T-helper 17 cell (primary cell): ENCODE measurements around the gene RO60. TPM values are rescaled to one million over a fixed set of nuclear protein-coding genes. Genes with fewer than 3 reads are reported as not detected.

Experiments used
- ATAC-seq: fragments of 150-1000 bp; cut with Tn5 transposase; 2 replicates; pipeline ENCODE4 v1.10.0; 2021; ENCODE audit warnings: mild to moderate bottlenecking, moderate library complexity
- DNase-seq, 3 donors: peaks; one replicate each; pipeline versions ENCODE4 v3.0.0 to v3.0.0-alpha.2; 2020 to 2021
- H3K9me3 ChIP-seq: one replicate; pipeline ENCODE4 v1.7.0; 2013; ENCODE audit warnings: low read length, mild to moderate bottlenecking; ENCODE audit not compliant: control insufficient read depth, poor library complexity, severe bottlenecking
- H3K27ac Mint-ChIP-seq: one replicate; pipeline ENCODE4 v1.8.0; 2022; ENCODE audit warnings: mild to moderate bottlenecking, moderate library complexity, mixed read lengths
- H3K27me3 Mint-ChIP-seq: one replicate; pipeline ENCODE4 v1.8.0; 2022; ENCODE audit warnings: mixed read lengths
- H3K36me3 Mint-ChIP-seq: one replicate; pipeline ENCODE4 v1.8.0; 2022; ENCODE audit warnings: low read depth, mixed read lengths
- H3K4me1 Mint-ChIP-seq: one replicate; pipeline ENCODE4 v1.8.0; 2022; ENCODE audit warnings: mild to moderate bottlenecking, mixed read lengths
- H3K4me3 Mint-ChIP-seq: one replicate; pipeline ENCODE4 v1.8.0; 2022; ENCODE audit warnings: mild to moderate bottlenecking, moderate library complexity, mixed read lengths
- total RNA-seq, 4 donors: library from RNA in 2 of 4; stranded (reverse) in 2 of 4; gene quantifications; one replicate each; pipeline ENCODE4 v1.2.3 and lab custom pipeline; 2022 to 2026

RO60 gene
- total RNA-seq, 2 donors from 2014 or later, result 44.0 to 58.2 TPM

DNA sequence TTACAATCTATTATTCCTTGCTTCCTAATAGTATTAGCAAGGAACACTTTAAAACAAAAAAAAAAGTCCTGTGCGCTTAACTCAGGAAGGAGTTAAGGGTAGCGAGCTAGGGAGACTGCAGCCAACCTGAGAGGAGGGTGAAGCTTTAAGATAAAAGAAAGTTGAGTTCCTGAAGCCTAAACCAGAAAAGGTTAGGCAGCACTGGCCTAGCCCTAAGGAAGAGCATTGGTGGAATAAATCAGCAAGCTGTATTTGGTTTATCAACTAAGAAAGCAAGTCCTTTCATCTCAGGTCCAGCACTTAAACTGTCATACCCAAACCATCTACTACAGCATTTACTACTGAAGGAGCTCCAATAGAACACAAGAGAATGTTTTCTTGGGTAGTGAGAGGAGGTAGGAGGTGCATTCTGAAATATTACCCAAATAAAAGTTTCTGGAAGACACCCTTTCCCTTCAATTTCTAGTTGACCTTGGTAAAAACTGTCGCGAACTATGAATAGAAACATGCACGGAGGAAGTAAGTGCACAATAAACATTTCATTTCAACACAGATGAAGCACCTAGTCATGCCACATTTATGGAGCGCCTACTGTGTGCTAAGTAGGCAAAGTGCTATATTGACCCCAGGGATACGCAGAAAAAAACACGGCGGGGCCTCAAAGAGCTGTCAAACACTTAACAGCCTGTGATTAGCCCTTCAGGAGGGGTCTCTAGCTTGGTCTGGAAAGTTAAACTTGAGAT is 44.5 kb downstream of the RO60 start:
- peak overlapping the region; percentile 39 for H3K27ac Mint-ChIP-seq
- no peak for ATAC-seq

DNA sequence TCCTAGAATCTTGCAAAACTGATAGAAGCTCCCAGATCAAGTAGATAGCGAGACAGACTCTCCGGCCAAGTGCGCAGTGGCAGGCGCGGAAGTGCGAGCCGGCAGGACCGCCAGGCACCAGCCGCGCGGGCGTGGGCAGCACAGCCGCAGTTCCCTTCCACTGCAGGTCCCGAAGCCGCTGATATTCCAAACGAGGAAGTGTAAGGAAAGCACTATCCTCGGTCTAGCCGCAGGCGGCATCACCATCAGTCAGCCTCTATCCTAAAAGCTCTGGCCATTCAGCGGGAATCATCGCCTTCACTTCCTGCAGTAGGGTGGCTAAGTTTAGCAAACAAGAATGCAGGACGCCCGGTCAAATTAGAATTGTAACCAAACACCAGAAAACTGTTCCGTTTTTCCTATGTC is 45.1 kb downstream of the RO60 start:
- DNase-seq, result peak in 2 of 3 donors; percentile 10 to 20
- H3K4me3 Mint-ChIP-seq, result peak overlapping the region; percentile 92
- H3K4me1 Mint-ChIP-seq, result peaks cover 15% of the 10 kb centered on the region
- H3K27ac Mint-ChIP-seq, result peak overlapping the region; percentile 39
- H3K9me3 ChIP-seq, result no peaks in the 10 kb centered on the region
- ATAC-seq, result peak; percentile 42
- peaks cover 2% of the 10 kb centered on the region for H3K36me3 Mint-ChIP-seq
- H3K27me3 Mint-ChIP-seq, result no peaks in the 10 kb centered on the region

More for the DNA sequence above, 44.5 kb downstream of the RO60 start:
- Mint-ChIP-seq H3K4me1 (peaks cover 15% of the 10 kb centered on the region), H3K27me3 (no peaks in the 10 kb centered on the region), H3K36me3 (peaks cover 2% of the 10 kb centered on the region), H3K4me3 (peak overlapping the region; percentile 92)
- no peak for DNase-seq
- no peaks in the 10 kb centered on the region for H3K9me3 ChIP-seq

GRCh38 chr1:193104907-193105820 is 45.8 kb downstream of the RO60 start, which contains the start of gene GLRX2:
TSS of gene GLRX2 (minus strand) at chr1:193105414. CDS start at chr1:193105382, 32 bp downstream.
- H3K27me3 Mint-ChIP-seq, result no peaks in the 10 kb centered on the region
- peaks cover 15% of the 10 kb centered on the region for H3K4me1 Mint-ChIP-seq
- DNase-seq (peak; percentile 27 to 50 (median 48)), ATAC-seq (peak; percentile 94)
- peaks cover 2% of the 10 kb centered on the region for H3K36me3 Mint-ChIP-seq
- H3K9me3 ChIP-seq, result no peaks in the 10 kb centered on the region
- peak within 1 kb of the TSS; percentile 54 for H3K27ac Mint-ChIP-seq
- H3K4me3 Mint-ChIP-seq, result peak within 1 kb of the TSS; percentile 92

- Mint-ChIP-seq H3K27me3 (no peaks in the 10 kb centered on the region), H3K27ac (peak overlapping the region; percentile 54), H3K4me1 (peaks cover 15% of the 10 kb centered on the region), H3K4me3 (peak overlapping the region; percentile 92), H3K36me3 (peaks cover 2% of the 10 kb centered on the region)
- DNase-seq, result no peak
- no peak for ATAC-seq
- H3K9me3 ChIP-seq, result no peaks in the 10 kb centered on the region
These were observed 46.4 kb downstream of the RO60 start for GRCh38 chr1:193105821-193106177.

DNA sequence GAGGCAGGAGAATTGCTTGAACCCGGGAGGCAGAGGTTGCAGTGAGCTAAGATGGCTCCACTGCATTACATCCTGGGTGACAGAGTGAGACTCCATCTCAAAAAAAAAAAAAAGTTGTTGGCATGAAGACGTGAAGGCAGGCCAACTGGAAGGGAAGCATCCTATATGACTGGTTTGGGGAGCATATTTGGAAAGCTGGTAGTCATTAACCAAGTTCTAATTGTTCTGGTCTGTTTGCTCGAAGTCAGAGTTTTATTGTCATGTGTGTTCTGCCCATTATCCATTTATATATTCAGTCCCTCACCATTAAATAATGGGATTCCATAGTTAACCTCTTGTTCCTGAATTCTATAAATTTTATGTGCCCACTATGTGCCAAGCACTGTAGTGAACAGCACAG is 49.1 kb downstream of the RO60 start:
- ATAC-seq, result no peak
- H3K27ac Mint-ChIP-seq, result no peak overlapping the region
- peaks cover 2% of the 10 kb centered on the region for H3K36me3 Mint-ChIP-seq
- no peak for DNase-seq
- no peak overlapping the region for H3K4me3 Mint-ChIP-seq
- no peaks in the 10 kb centered on the region for H3K27me3 Mint-ChIP-seq
- peaks cover 10% of the 10 kb centered on the region for H3K4me1 Mint-ChIP-seq
- H3K9me3 ChIP-seq, result no peaks in the 10 kb centered on the region

Other genes with a start within 250 kb of the RO60 start
- 10 to 100 TPM; 15.5 to 18.9 TPM for gene UCHL5, start 252 bp upstream of the RO60 start, total RNA-seq
- 1 to 10 TPM; 7.0 to 7.8 TPM for gene GLRX2, start 45.8 kb downstream of the RO60 start, total RNA-seq
- gene CDC73, start 62.4 kb downstream of the RO60 start, total RNA-seq, result 10 to 100 TPM; 73.2 to 84.9 TPM
- 1 to 10 TPM; 3.3 to 6.0 TPM for gene B3GALT2, start 127.0 kb downstream of the RO60 start, total RNA-seq